ENCODE data around the gene PSMB7. TPM values are rescaled to one million over a fixed set of nuclear protein-coding genes. Genes with fewer than 3 reads are reported as not detected.
A peak's percentile ranks its signal among the peaks of the same experiment; 100 is the strongest.

The PSMB7 gene
- total RNA-seq, 1 donor from 2014 or later, result 120 TPM

DNA sequence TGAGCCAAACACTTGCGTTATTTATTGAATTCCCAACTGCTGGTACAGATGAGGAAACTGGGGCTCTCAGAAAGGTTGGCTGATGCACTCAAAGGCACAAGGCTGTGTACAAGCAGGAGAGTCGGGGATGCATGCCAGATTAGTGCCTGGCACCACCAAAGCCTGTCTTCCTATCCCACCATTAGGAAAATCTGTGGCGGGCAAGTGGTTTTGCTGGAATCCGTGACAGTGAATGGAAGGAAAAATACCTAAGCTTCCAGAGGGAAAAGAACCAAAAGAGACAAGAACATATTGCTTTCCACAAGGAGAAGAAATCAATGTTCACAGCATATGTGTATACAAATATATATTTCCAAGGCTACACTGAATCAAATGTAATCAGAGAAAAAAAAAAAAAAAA, 51.1 kb downstream of the PSMB7 start:
- peaks cover 72% of the 10 kb centered on the region for H3K36me3 Mint-ChIP-seq (ENCODE audit: low read depth)
- no peak overlapping the region for H3K27ac Mint-ChIP-seq
- peaks cover 6% of the 10 kb centered on the region for H3K4me1 Mint-ChIP-seq
- H3K4me3 Mint-ChIP-seq, result no peak overlapping the region
- intact Hi-C loops (cut with micrococcal nuclease), result no loop called here
- DNase-seq (no peak), ATAC-seq (ENCODE audit: low read depth) (no peak)
- POLR2A ChIA-PET, result no interaction called here
- CTCF ChIA-PET, result no interaction called here
- TF ChIP-seq, protein P1, sequence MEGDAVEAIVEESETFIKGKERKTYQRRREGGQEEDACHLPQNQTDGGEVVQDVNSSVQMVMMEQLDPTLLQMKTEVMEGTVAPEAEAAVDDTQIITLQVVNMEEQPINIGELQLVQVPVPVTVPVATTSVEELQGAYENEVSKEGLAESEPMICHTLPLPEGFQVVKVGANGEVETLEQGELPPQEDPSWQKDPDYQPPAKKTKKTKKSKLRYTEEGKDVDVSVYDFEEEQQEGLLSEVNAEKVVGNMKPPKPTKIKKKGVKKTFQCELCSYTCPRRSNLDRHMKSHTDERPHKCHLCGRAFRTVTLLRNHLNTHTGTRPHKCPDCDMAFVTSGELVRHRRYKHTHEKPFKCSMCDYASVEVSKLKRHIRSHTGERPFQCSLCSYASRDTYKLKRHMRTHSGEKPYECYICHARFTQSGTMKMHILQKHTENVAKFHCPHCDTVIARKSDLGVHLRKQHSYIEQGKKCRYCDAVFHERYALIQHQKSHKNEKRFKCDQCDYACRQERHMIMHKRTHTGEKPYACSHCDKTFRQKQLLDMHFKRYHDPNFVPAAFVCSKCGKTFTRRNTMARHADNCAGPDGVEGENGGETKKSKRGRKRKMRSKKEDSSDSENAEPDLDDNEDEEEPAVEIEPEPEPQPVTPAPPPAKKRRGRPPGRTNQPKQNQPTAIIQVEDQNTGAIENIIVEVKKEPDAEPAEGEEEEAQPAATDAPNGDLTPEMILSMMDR (IDR thresholded peaks at IDR 0.05), result no peak
- H3K9me3 Mint-ChIP-seq, result no peaks in the 10 kb centered on the region
- no peaks in the 10 kb centered on the region for H3K27me3 Mint-ChIP-seq

DNA sequence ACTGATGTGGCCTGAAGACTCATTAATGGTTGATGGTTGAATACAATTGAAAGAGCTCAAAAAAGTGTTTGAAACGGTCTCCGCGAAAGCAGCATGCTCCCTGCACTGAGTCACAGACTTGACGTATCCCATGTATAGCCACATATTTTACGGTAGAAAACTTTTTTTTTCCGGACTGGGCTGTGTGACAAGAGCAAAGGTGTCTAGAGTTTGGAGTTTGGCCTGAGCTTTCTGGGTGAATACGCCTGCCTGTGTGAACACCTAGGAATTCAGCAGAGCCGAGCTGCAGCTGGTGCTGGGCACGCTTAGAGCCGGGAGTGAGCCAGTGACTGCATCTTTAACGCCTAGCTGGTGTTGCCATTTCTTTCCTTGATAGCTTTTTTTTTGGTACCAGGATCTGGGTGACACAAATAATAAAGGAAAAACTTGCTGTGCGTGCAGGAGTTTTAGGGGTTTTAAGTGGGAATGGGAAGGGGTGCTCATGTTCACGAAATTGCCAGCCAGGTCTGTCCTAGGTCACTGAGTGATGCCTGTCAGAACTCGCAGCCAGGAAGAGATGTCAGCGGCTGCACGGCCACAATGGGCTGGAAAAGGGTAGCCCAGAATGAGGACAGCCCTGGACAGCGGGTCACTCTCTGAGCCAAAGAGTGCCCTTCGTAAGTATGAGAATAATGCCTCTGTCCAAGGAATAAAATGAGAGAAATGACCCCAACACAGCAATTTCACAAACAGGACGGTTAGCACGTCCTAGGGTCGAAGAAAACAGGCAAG, 51.7 kb downstream of the PSMB7 start:
- peaks cover 73% of the 10 kb centered on the region for H3K36me3 Mint-ChIP-seq (ENCODE audit: low read depth)
- TF ChIP-seq, protein P1 (IDR thresholded peaks at IDR 0.05), result no peak
- H3K4me3 Mint-ChIP-seq, result no peak overlapping the region
- POLR2A ChIA-PET, result no interaction called here
- ATAC-seq (ENCODE audit: low read depth), result no peak
- no peaks in the 10 kb centered on the region for H3K9me3 Mint-ChIP-seq
- CTCF ChIA-PET, result no interaction called here
- H3K4me1 Mint-ChIP-seq, result peaks cover 4% of the 10 kb centered on the region
- no peaks in the 10 kb centered on the region for H3K27me3 Mint-ChIP-seq
- no peak overlapping the region for H3K27ac Mint-ChIP-seq
- no peak for DNase-seq
- intact Hi-C loops (cut with micrococcal nuclease), result no loop called here

DNA sequence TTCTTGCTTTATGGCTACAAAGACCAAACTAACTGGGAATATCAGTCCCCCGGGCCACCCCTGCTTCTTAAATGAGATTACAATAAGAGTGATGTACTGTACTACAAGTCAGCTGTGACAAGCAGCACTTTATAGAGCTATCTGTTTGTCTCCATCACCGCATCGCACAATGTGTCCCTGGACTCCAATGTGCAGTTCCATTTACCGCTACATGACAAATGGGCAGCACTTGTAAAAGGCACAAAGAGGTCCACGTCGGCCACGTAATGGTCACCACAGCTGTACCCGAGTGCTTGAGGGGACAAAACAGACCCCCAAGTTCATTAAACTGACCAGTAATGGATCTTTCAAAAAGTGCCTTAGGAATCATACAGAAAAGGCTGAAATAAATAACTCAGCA, 54.1 kb downstream of the PSMB7 start:
- ATAC-seq (ENCODE audit: low read depth) (no peak), DNase-seq (no peak)
- TF ChIP-seq, protein P1 (IDR thresholded peaks at IDR 0.05), result no peak
- Mint-ChIP-seq H3K36me3 (ENCODE audit: low read depth) (peaks cover 74% of the 10 kb centered on the region), H3K27ac (no peak overlapping the region), H3K9me3 (no peaks in the 10 kb centered on the region), H3K27me3 (no peaks in the 10 kb centered on the region), H3K4me3 (no peak overlapping the region), H3K4me1 (peaks cover 6% of the 10 kb centered on the region)
- ChIA-PET POLR2A (no interaction called here), CTCF (no interaction called here)
- intact Hi-C loops (cut with micrococcal nuclease), result no loop called here

DNA sequence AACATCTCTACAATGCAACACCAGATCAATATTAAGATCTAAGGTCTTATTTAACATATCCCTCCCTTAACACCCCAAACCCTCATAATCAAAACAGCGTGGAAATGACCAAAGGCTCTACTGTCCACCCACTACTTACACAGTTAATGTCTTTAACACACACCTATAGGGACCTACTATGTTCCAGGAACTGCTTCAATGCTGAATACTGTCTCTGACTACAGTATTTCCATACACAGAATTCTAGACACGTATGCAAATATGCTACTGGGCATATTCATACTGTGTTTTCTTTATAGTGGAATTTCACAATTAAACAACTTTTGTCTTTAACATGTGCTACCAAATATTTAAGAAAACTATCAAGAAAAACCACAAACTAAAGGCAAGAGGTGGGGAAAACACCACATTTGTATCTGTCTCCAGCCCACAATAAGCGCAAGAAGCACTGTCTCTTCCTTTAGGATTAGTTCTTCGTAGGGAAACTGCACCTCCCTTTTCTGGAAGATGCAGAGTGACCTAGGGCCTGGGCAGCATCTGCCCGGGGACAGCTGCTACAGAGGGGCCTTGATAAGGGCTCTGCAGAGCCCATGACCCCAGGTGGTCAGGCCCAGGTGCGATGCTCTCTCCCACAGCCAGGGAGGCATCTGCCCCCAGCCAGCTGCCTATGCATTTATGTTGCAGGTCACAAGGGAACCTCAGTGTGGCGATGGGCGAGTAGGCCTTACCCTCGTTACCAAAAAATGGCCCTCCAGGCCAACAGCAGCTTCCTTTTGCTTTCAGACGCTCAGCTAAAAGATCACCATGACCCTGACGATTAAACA, 55.2 kb downstream of the PSMB7 start:
- peaks cover 6% of the 10 kb centered on the region for H3K4me1 Mint-ChIP-seq

DNA sequence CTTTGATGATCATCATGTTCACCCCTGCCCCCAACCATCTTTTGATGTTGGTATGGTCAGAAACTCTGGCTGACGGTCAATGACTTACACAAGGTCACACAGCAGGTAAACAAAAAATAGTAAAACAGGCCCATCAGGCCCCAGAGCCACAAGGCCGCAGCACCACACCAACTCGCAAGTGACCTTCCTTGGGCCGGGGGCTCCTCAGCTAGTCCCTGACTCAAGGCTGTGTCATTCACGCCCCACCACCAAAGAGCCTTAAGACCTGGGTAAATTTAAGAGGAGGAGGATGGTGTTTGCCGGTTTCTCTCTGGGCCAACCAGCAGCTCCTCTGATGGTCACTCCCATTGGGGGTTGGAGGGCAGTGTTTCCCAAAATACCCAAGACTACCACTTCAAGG, 55.8 kb downstream of the PSMB7 start:
- ATAC-seq (ENCODE audit: low read depth), result no peak
- POLR2A ChIA-PET, result no interaction called here
- Mint-ChIP-seq H3K27me3 (no peaks in the 10 kb centered on the region), H3K4me1 (peaks cover 6% of the 10 kb centered on the region), H3K36me3 (ENCODE audit: low read depth) (peaks cover 76% of the 10 kb centered on the region), H3K9me3 (no peaks in the 10 kb centered on the region), H3K4me3 (no peak overlapping the region), H3K27ac (no peak overlapping the region)
- no peak for DNase-seq
- intact Hi-C loops (cut with micrococcal nuclease), result no loop called here
- TF ChIP-seq, protein P1 (IDR thresholded peaks at IDR 0.05), result no peak
- CTCF ChIA-PET, result no interaction called here

More for the DNA sequence above, 55.2 kb downstream of the PSMB7 start:
- CTCF ChIA-PET, result no interaction called here
- intact Hi-C loops (cut with micrococcal nuclease), result no loop called here
- Mint-ChIP-seq H3K4me3 (no peak overlapping the region), H3K9me3 (no peaks in the 10 kb centered on the region), H3K36me3 (ENCODE audit: low read depth) (peaks cover 77% of the 10 kb centered on the region), H3K27me3 (no peaks in the 10 kb centered on the region), H3K27ac (peak overlapping the region; percentile 53)
- DNase-seq (no peak), ATAC-seq (ENCODE audit: low read depth) (no peak)
- TF ChIP-seq, protein P1 (IDR thresholded peaks at IDR 0.05), result no peak
- POLR2A ChIA-PET, result no interaction called here

Data from activated B cell treated with CpG ODN at 0.5 μM for 24 hours (primary cell).